K562 (cell line): ENCODE results near the gene POLR3A. TPM values are rescaled to one million over a fixed set of nuclear protein-coding genes. Genes with fewer than 3 reads are reported as not detected.

ENCODE experiments used
- GABPB2 ChIP-seq: fragments of 250-450 bp; sonication (Bioruptor Pico); conservative IDR thresholded peaks from 2 replicates; pipeline ENCODE4 v1.5.1; 2021; ENCODE audit warnings: mild to moderate bottlenecking
- HMGN3 ChIP-seq: IDR thresholded peaks from 2 replicates; pipeline ENCODE4 v1.6.1; 2011; ENCODE audit warnings: borderline replicate concordance, low read depth, mild to moderate bottlenecking, mixed read lengths, low read length; ENCODE audit not compliant: insufficient read length; ENCODE audit errors: extremely low read depth
- JUNB ChIP-seq: fragments of 450-650 bp; formaldehyde crosslinking; conservative IDR thresholded peaks from 2 replicates; pipeline ENCODE4 v1.4.0; 2020; ENCODE audit warnings: mild to moderate bottlenecking
- JUND ChIP-seq, 2 experiments: IDR thresholded peaks; 2 replicates in 1 of 2; 3 replicates in 1 of 2; pipeline ENCODE4 v1.6.1; 2011; ENCODE audit warnings: borderline replicate concordance in 2 of 2, low read depth in 2 of 2, low read length in 2 of 2, improper control_type of control experiment in 1 of 2, missing biosample characterization in 1 of 2, missing genetic modification characterization in 1 of 2, missing genetic modification reagents in 1 of 2
- MCM7 ChIP-seq, 2 experiments: fragments of 450-650 bp; IDR thresholded peaks; 2 replicates each; pipeline ENCODE4 v1.6.1; 2016 to 2018
- NCOA2 ChIP-seq, 2 experiments: fragments of 450-650 bp; IDR thresholded peaks; 2 replicates each; pipeline ENCODE4 v1.6.1; 2018; ENCODE audit warnings: mild to moderate bottlenecking in 2 of 2, moderate library complexity in 1 of 2; ENCODE audit not compliant: partially characterized antibody in 2 of 2
- PYGO2 ChIP-seq: fragments of 450-650 bp; IDR thresholded peaks from 2 replicates; pipeline ENCODE4 v1.6.1; 2016; ENCODE audit warnings: mild to moderate bottlenecking, missing genetic modification characterization, moderate library complexity, missing compliant biosample characterization
- SRSF3 ChIP-seq: fragments of 200-400 bp; formaldehyde crosslinking; IDR thresholded peaks from 2 replicates; pipeline ENCODE4 v1.6.1; 2016; ENCODE audit warnings: mild to moderate bottlenecking, low read length, moderate library complexity; ENCODE audit not compliant: insufficient read depth
- ZNF3 ChIP-seq: fragments of 250-450 bp; sonication (Bioruptor Pico); IDR thresholded peaks from 2 replicates; pipeline ENCODE4 v1.5.0; 2021; ENCODE audit warnings: mild to moderate bottlenecking, moderate library complexity
- ZNF41 ChIP-seq: fragments of 250-450 bp; sonication (Bioruptor Pico); conservative IDR thresholded peaks from 2 replicates; pipeline ENCODE4 v1.4.0; 2020; ENCODE audit warnings: mild to moderate bottlenecking
- ZNF586 ChIP-seq: fragments of 450-650 bp; formaldehyde crosslinking; conservative IDR thresholded peaks from 2 replicates; pipeline ENCODE4 v1.4.0; 2020; ENCODE audit warnings: mild to moderate bottlenecking, moderate library complexity
- ZZZ3 ChIP-seq: fragments of 450-650 bp; IDR thresholded peaks from 2 replicates; pipeline ENCODE4 v1.6.1; 2016; ENCODE audit warnings: antibody characterized with exemption, mild to moderate bottlenecking, moderate library complexity
- polyA plus RNA-seq, 8 experiments: library from polyadenylated mRNA; depleted of rRNA in 4 of 8; stranded (reverse) in 5 of 8; unstranded in 3 of 8; fragments of >200 nt; fragmentation: Nextera tagmentation in 2 of 8; fragmentation: Illumina TruSeq in 1 of 8; extraction: Ambion mirVana in 2 of 8; extraction: Trizol in 1 of 8; gene quantifications; 2 replicates each; pipeline versions ENCODE4 v1.2.1 to v1.2.3, GENCODE V29; 2011 to 2014; ENCODE audit warnings: inconsistent platforms in 1 of 8, missing spikeins in 1 of 8
- total RNA-seq, 7 experiments: library from RNA; depleted of rRNA in 6 of 7; stranded (reverse); fragments of >200 nt in 6 of 7; fragmentation: Illumina TruSeq in 2 of 7; extraction: Trizol in 2 of 7; gene quantifications; 2 replicates each; pipeline versions ENCODE4 v1.2.1 to v1.2.3, GENCODE V29; 2011 to 2021; ENCODE audit warnings: low replicate concordance in 1 of 7
- TF ChIP-seq, protein P1 (sequence below): fragments of 450-650 bp; IDR thresholded peaks from 2 replicates; pipeline ENCODE4 v1.6.1; 2016; ENCODE audit warnings: missing biosample characterization, missing genetic modification characterization
- TF ChIP-seq, protein P2 (sequence below): IDR thresholded peaks from 2 replicates; pipeline ENCODE4 v1.6.1; 2011; ENCODE audit warnings: borderline replicate concordance, low read depth, mild to moderate bottlenecking, moderate library complexity, low read length; ENCODE audit not compliant: insufficient read depth, poor library complexity, severe bottlenecking
- TF ChIP-seq, protein P3 (sequence below): fragments of 450-650 bp; IDR thresholded peaks from 2 replicates; pipeline ENCODE4 v1.6.1; 2018; ENCODE audit not compliant: partially characterized antibody
- TF ChIP-seq, protein P4 (sequence below): fragments of 150-350 bp; conservative IDR thresholded peaks from 2 replicates; pipeline ENCODE4 v1.6.1; 2014; ENCODE audit warnings: low read length

The POLR3A gene
- total and polyA plus RNA-seq, 9 of the 15 experiments (the other 6 are each of a cell fraction or from before 2014, with no cell fraction given): 14.9 to 37.0 (median 26.7) TPM

DNA sequence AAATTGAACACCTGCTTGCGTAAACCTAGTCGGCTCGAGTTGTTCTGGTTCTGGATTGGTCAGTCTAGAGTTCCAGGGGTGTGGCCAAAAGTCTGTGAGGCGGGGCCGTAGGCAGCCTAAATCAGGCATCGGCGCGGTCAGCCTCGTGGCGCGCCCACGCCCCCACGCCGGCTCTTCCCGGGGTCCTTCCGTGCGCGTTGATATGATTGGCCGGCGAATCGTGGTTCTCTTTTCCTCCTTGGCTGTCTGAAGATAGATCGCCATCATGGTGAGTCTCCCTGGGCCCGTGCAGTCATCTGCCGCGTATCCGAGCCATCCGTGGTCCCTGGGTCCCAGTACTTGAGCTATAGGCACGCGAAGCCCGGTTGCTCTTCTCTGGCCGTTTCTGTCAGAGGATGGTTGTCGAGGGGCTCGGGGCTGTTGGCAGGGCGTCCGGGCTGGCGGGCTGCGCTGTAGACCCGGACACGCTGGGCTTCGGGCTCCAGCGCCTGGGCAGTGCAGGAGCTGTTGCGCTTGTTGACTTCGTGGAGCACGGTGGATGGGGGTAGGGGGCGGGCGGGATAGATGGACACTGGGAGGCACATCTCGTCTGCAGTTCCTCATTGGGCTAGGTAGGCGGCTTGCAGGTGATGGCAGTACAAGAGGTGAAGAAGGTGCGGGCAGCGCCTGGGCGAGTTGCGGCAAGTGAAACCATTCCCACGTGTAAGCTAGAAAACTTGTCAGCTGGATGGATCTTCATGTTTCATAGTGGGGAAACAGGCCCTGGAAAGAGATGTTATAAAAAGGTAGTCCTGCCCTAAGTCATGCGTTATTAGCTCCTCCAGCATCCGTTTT, 4.5 kb upstream of the POLR3A start, which contains the start of gene RPS24 (continued):
- TF ChIP-seq ZZZ3 (peak; percentile 99), SRSF3 (peak; percentile 77; the same call in 1 of the 2 replicates), HMGN3 (peak; percentile 86), PYGO2 (no peak), GABPB2 (no peak), JUNB (CRISPR knock-in tag) (no peak), ZNF586 (CRISPR knock-in tag) (no peak), ZNF3 (CRISPR knock-in tag) (no peak), MCM7 (IDR thresholded peaks at IDR 0.05) (no peak), JUND (IDR thresholded peaks at IDR 0.05; ENCODE audit: borderline replicate concordance, low read depth, low read length) (peak; percentile 57), JUND (tag; IDR thresholded peaks at IDR 0.05; ENCODE audit: borderline replicate concordance, low read depth, low read length) (peak; percentile 77; the same call in 1 of the 3 replicates), ZNF41 (CRISPR knock-in tag) (no peak), NCOA2 (IDR thresholded peaks at IDR 0.05; ENCODE audit: partially characterized antibody in 2 of 2) (no peak)
- TF ChIP-seq, protein P1, sequence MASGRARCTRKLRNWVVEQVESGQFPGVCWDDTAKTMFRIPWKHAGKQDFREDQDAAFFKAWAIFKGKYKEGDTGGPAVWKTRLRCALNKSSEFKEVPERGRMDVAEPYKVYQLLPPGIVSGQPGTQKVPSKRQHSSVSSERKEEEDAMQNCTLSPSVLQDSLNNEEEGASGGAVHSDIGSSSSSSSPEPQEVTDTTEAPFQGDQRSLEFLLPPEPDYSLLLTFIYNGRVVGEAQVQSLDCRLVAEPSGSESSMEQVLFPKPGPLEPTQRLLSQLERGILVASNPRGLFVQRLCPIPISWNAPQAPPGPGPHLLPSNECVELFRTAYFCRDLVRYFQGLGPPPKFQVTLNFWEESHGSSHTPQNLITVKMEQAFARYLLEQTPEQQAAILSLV (tag): no peak
- TF ChIP-seq, protein P2, sequence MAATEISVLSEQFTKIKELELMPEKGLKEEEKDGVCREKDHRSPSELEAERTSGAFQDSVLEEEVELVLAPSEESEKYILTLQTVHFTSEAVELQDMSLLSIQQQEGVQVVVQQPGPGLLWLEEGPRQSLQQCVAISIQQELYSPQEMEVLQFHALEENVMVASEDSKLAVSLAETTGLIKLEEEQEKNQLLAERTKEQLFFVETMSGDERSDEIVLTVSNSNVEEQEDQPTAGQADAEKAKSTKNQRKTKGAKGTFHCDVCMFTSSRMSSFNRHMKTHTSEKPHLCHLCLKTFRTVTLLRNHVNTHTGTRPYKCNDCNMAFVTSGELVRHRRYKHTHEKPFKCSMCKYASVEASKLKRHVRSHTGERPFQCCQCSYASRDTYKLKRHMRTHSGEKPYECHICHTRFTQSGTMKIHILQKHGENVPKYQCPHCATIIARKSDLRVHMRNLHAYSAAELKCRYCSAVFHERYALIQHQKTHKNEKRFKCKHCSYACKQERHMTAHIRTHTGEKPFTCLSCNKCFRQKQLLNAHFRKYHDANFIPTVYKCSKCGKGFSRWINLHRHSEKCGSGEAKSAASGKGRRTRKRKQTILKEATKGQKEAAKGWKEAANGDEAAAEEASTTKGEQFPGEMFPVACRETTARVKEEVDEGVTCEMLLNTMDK: no peak
- TF ChIP-seq, protein P3, sequence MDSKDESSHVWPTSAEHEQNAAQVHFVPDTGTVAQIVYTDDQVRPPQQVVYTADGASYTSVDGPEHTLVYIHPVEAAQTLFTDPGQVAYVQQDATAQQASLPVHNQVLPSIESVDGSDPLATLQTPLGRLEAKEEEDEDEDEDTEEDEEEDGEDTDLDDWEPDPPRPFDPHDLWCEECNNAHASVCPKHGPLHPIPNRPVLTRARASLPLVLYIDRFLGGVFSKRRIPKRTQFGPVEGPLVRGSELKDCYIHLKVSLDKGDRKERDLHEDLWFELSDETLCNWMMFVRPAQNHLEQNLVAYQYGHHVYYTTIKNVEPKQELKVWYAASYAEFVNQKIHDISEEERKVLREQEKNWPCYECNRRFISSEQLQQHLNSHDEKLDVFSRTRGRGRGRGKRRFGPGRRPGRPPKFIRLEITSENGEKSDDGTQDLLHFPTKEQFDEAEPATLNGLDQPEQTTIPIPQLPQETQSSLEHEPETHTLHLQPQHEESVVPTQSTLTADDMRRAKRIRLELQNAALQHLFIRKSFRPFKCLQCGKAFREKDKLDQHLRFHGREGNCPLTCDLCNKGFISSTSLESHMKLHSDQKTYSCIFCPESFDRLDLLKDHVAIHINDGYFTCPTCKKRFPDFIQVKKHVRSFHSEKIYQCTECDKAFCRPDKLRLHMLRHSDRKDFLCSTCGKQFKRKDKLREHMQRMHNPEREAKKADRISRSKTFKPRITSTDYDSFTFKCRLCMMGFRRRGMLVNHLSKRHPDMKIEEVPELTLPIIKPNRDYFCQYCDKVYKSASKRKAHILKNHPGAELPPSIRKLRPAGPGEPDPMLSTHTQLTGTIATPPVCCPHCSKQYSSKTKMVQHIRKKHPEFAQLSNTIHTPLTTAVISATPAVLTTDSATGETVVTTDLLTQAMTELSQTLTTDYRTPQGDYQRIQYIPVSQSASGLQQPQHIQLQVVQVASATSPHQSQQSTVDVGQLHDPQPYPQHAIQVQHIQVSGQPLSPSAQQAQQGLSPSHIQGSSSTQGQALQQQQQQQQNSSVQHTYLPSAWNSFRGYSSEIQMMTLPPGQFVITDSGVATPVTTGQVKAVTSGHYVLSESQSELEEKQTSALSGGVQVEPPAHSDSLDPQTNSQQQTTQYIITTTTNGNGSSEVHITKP: peak; percentile 1
- TF ChIP-seq, protein P4, sequence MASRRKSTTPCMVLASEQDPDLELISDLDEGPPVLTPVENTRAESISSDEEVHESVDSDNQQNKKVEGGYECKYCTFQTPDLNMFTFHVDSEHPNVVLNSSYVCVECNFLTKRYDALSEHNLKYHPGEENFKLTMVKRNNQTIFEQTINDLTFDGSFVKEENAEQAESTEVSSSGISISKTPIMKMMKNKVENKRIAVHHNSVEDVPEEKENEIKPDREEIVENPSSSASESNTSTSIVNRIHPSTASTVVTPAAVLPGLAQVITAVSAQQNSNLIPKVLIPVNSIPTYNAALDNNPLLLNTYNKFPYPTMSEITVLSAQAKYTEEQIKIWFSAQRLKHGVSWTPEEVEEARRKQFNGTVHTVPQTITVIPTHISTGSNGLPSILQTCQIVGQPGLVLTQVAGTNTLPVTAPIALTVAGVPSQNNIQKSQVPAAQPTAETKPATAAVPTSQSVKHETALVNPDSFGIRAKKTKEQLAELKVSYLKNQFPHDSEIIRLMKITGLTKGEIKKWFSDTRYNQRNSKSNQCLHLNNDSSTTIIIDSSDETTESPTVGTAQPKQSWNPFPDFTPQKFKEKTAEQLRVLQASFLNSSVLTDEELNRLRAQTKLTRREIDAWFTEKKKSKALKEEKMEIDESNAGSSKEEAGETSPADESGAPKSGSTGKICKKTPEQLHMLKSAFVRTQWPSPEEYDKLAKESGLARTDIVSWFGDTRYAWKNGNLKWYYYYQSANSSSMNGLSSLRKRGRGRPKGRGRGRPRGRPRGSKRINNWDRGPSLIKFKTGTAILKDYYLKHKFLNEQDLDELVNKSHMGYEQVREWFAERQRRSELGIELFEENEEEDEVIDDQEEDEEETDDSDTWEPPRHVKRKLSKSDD: no peak
